SK-N-SH (cell line): ENCODE results near the gene FNDC11. TPM values are rescaled to one million over a fixed set of nuclear protein-coding genes. Genes with fewer than 3 reads are reported as not detected.
"Not testable (repeated sequence)": the region's sequence is repeated elsewhere in the genome, so short reads cannot be mapped to it uniquely, and the experiment has no call there.

ENCODE experiments used
- CTCF ChIA-PET: fragments of 300-600, 350-600 bp; formaldehyde crosslinking; extraction: SDS; loops from one replicate; lab custom pipeline; 2021; lab: Yijun Ruan, JAX
- POLR2A ChIA-PET: fragments of 350-600 bp; sonication (Branson Sonifier 250); formaldehyde crosslinking; extraction: SDS; loops from one replicate; lab custom pipeline; 2020; ENCODE audit warnings: antibody characterized with exemption, inconsistent platforms; lab: Yijun Ruan, JAX
- DNase-seq: peaks from one replicate; pipeline ENCODE4 v3.0.0; 2012
- H2AFZ ChIP-seq: fragments of 200-600 bp; sonication (generic); 2 replicates; pipeline ENCODE4 v1.8.1; 2016; ENCODE audit warnings: antibody characterized with exemption, mild to moderate bottlenecking, low read depth
- H3F3A ChIP-seq: fragments of 200-600 bp; sonication (generic); replicated peaks from 2 replicates; pipeline ENCODE3; 2016; ENCODE audit warnings: antibody characterized with exemption, mild to moderate bottlenecking; ENCODE audit not compliant: insufficient read depth
- H3K27ac ChIP-seq, 2 experiments: fragments of 200-500 bp in 1 of 2; fragments of 200-600 bp in 1 of 2; sonication (Bioruptor generic) in 1 of 2; sonication (generic), shearing (Covaris generic) in 1 of 2; 2 replicates each; pipeline versions ENCODE4 v1.5.1 to v1.6.1; 2014 to 2016; ENCODE audit warnings: low read depth in 2 of 2, inconsistent platforms in 1 of 2, low read length in 1 of 2, mild to moderate bottlenecking in 1 of 2, mixed read lengths in 1 of 2
- H3K27me3 ChIP-seq: fragments of 200-600 bp; sonication (generic), shearing (Covaris generic); 2 replicates; pipeline ENCODE4 v1.6.1; 2016; ENCODE audit warnings: mixed run types; ENCODE audit not compliant: insufficient read depth
- H3K36me3 ChIP-seq, 2 experiments: fragments of 200-500 bp in 1 of 2; fragments of 200-600 bp in 1 of 2; sonication (Bioruptor generic) in 1 of 2; sonication (generic) in 1 of 2; replicated peaks in 1 of 2; 2 replicates each; pipeline versions ENCODE3 to v1.5.1; 2014 to 2016; ENCODE audit warnings: low read length in 1 of 2, mild to moderate bottlenecking in 1 of 2; ENCODE audit not compliant: insufficient read depth in 2 of 2, control insufficient read depth in 1 of 2
- H3K4me1 ChIP-seq, 2 experiments: fragments of 200-500 bp in 1 of 2; fragments of 200-600 bp in 1 of 2; sonication (Bioruptor generic) in 1 of 2; sonication (generic), shearing (Covaris generic) in 1 of 2; 2 replicates each; pipeline versions ENCODE4 v1.5.1 to v1.6.1; 2014 to 2016; ENCODE audit warnings: low read depth in 1 of 2, low read length in 1 of 2, mixed run types in 1 of 2; ENCODE audit not compliant: insufficient read depth in 2 of 2, control insufficient read depth in 1 of 2
- H3K4me2 ChIP-seq: fragments of 200-600 bp; sonication (generic), shearing (Covaris generic); 2 replicates; pipeline ENCODE4 v1.6.1; 2017; ENCODE audit warnings: mixed run types
- H3K4me3 ChIP-seq, 2 experiments: fragments of 200-500 bp in 1 of 2; fragments of 200-600 bp in 1 of 2; sonication (Bioruptor generic) in 1 of 2; sonication (generic), shearing (Covaris generic) in 1 of 2; 2 replicates each; pipeline versions ENCODE4 v1.5.1 to v1.8.1; 2014 to 2016; ENCODE audit warnings: low read depth in 2 of 2, inconsistent platforms in 1 of 2, low read length in 1 of 2, mild to moderate bottlenecking in 1 of 2, mixed read lengths in 1 of 2, moderate library complexity in 1 of 2
- H3K79me2 ChIP-seq: fragments of 200-600 bp; sonication (generic); 2 replicates; pipeline ENCODE4 v1.8.1; 2017; ENCODE audit warnings: mild to moderate bottlenecking; ENCODE audit not compliant: insufficient read depth
- H3K9ac ChIP-seq: fragments of 200-600 bp; sonication (generic); 2 replicates; pipeline ENCODE4 v1.6.1; 2017; ENCODE audit warnings: mixed run types
- H3K9me2 ChIP-seq: fragments of 200-600 bp; sonication (generic); 2 replicates; pipeline ENCODE4 v1.6.1; 2017; ENCODE audit warnings: mixed run types
- H3K9me3 ChIP-seq: fragments of 200-600 bp; sonication (generic); 2 replicates; pipeline ENCODE4 v1.6.1; 2017; ENCODE audit warnings: mixed run types, mild to moderate bottlenecking, moderate library complexity
- H4K20me1 ChIP-seq: fragments of 200-600 bp; sonication (generic); 2 replicates; pipeline ENCODE4 v1.6.1; 2017; ENCODE audit warnings: mild to moderate bottlenecking, mixed run types; ENCODE audit not compliant: insufficient read depth
- CHD2 ChIP-seq: fragments of 150-350 bp; IDR thresholded peaks from 2 replicates; pipeline ENCODE4 v1.6.1; 2018; ENCODE audit warnings: low read length; ENCODE audit not compliant: partially characterized antibody
- EP300 ChIP-seq, 2 experiments: IDR thresholded peaks; 2 replicates each; pipeline versions ENCODE4 v1.4.0 to v1.6.1; 2012; ENCODE audit warnings: borderline replicate concordance in 1 of 2, low read depth in 1 of 2, low read length in 1 of 2
- EZH2phosphoT487 ChIP-seq: fragments of 200-600 bp; sonication (generic); IDR thresholded peaks from 2 replicates; pipeline ENCODE4 v1.6.1; 2017; ENCODE audit warnings: low read depth, mixed run types, mild to moderate bottlenecking, antibody characterized with exemption, moderate library complexity, borderline replicate concordance
- GABPA ChIP-seq: IDR thresholded peaks from 2 replicates; pipeline ENCODE4 v1.4.0; 2012; ENCODE audit warnings: low read depth, mild to moderate bottlenecking
- NRF1 ChIP-seq: IDR thresholded peaks from 2 replicates; pipeline ENCODE4 v1.6.1; 2012; ENCODE audit warnings: low read depth, mild to moderate bottlenecking, low read length
- PBX3 ChIP-seq: IDR thresholded peaks from 2 replicates; pipeline ENCODE4; 2012
- POLR2AphosphoS5 ChIP-seq: IDR thresholded peaks from 2 replicates; pipeline ENCODE4 v1.6.1; 2012; ENCODE audit warnings: low read depth, low read length
- RCOR1 ChIP-seq: fragments of 150-350 bp; IDR thresholded peaks from 2 replicates; pipeline ENCODE4 v1.6.1; 2017; ENCODE audit warnings: antibody characterized with exemption, low read length
- RFX5 ChIP-seq: IDR thresholded peaks from 2 replicates; pipeline ENCODE4 v1.6.1; 2012; ENCODE audit warnings: mild to moderate bottlenecking, improper control_type of control experiment, low read length
- SIN3A ChIP-seq: IDR thresholded peaks from 2 replicates; pipeline ENCODE4 v1.6.1; 2012; ENCODE audit warnings: low read depth, mild to moderate bottlenecking, low read length, moderate library complexity, borderline replicate concordance
- TAF1 ChIP-seq: IDR thresholded peaks from 2 replicates; pipeline ENCODE4 v1.6.1; 2012; ENCODE audit warnings: low read depth, mild to moderate bottlenecking, low read length, moderate library complexity, borderline replicate concordance
- YY1 ChIP-seq: IDR thresholded peaks from 2 replicates; pipeline ENCODE4 v1.4.0; 2012; ENCODE audit warnings: low read depth, mild to moderate bottlenecking
- WGBS: methylation state at CpG from one replicate; pipeline ENCODE4 v1.1.6; 2017; ENCODE audit warnings: low lambda C conversion rate; 5-methylcytosine and 5-hydroxymethylcytosine counted together
- polyA plus RNA-seq, 3 experiments: library from polyadenylated mRNA; depleted of rRNA; stranded (reverse); fragments of >200 nt; gene quantifications; 2 replicates each; pipeline ENCODE4 v1.2.3, GENCODE V29; 2012

FNDC11 gene
- polyA plus RNA-seq, 1 of the 3 experiments (the other 2 are of a cell fraction): 5.5 TPM

- Histone ChIP-seq H3K27ac (no peak overlapping the region), H3K4me3 (no peak overlapping the region), H3K79me2 (no peaks in the 10 kb centered on the region), H2AFZ (no peak overlapping the region), H4K20me1 (no peaks in the 10 kb centered on the region), H3K4me1 (no peaks in the 10 kb centered on the region), H3K27me3 (no peaks in the 10 kb centered on the region), H3K9ac (no peak overlapping the region), H3F3A (no peaks in the 10 kb centered on the region), H3K9me3 (no peaks in the 10 kb centered on the region), H3K4me2 (no peak overlapping the region), H3K36me3 (no peaks in the 10 kb centered on the region), H3K9me2 (no peaks in the 10 kb centered on the region)
- TF ChIP-seq RCOR1: no peak
- WGBS: 74% methylated on average over 9 of the region's 9 CpGs
- ChIA-PET POLR2A (no interaction called here), CTCF (interaction anchor here (2.0 kb wide), 2 partner anchors 12 to 13 kb away, joined by 5 to 9 read pairs; partner anchors contain the start of gene PPDPF)
- DNase-seq: no peak
These were observed 44.8 kb upstream of the FNDC11 start for GRCh38 chr20:63509088-63509564.

DNA sequence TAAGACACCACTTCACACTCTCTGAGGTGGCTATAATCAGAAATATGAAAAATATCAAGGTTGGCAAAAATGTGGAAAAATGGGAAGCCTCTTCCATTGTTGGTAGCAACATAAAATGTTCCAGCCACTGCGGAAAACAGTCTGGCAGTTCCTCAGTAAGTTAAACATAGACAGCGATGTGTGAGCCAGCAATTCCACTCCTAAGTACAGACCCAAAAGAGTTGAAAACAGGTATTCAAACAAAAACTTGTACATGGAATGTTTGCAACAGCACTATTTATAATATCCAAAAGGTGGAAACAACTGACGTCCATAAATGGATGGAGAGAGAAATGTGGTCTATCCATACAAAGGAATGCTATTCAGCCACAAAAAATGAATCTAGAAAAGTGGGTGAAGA, 40.8 kb upstream of the FNDC11 start:
- Histone ChIP-seq H3K9me2 (no peaks in the 10 kb centered on the region), H3K4me2 (no peak overlapping the region), H3K36me3 (no peaks in the 10 kb centered on the region), H2AFZ (no peak overlapping the region), H3F3A (no peaks in the 10 kb centered on the region), H3K27ac (no peak overlapping the region), H4K20me1 (no peaks in the 10 kb centered on the region), H3K27me3 (no peaks in the 10 kb centered on the region)
- 85% methylated on average over 3 of the region's 3 CpGs for WGBS
- ChIA-PET POLR2A (no interaction called here), CTCF (interaction anchor here (1.2 kb wide), 1 partner anchor 9 kb away, joined by 3 read pairs; no protein-coding TSS in a partner anchor)
- TF ChIP-seq SIN3A (no peak), PBX3 (no peak), RFX5 (no peak), POLR2AphosphoS5 (no peak), RCOR1 (no peak), EP300 (IDR thresholded peaks at IDR 0.05; ENCODE audit: borderline replicate concordance in 1 of 2, low read depth in 1 of 2, low read length in 1 of 2) (no peak), GABPA (no peak), CHD2 (no peak), EZH2phosphoT487 (no peak), NRF1 (no peak), TAF1 (no peak), YY1 (no peak)
- TF ChIP-seq, all 33 proteins: peak for 0
- Histone ChIP-seq H3K79me2 (no peaks in the 10 kb centered on the region), H3K4me1 (peaks cover 0 to 2% of the 10 kb centered on the region in 2 experiments; a peak in 1 of 4 replicates), H3K4me3 (no peak overlapping the region), H3K9me3 (no peaks in the 10 kb centered on the region), H3K9ac (no peak overlapping the region)
- no peak for DNase-seq

DNA sequence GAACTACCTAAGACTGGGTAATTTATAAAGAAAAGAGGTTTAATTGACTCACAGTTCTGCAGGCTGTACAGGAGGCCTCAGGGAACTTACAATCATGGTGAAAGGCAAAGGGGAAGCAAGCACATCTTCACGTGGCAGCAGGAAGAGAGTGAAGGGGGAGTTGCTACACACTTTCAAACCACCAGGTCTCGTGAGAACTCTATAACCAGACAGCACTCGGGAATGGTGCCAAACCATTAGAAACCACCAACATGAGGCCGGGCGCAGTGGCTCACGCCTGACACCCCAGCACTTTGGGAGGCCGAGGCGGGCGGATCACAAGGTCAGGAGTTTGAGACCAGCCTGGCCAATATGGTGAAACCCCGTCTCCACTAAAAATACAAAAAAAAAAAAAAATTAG, 39.4 kb upstream of the FNDC11 start:
- H3F3A ChIP-seq, H3K4me2 ChIP-seq, DNase-seq, H2AFZ ChIP-seq, POLR2A ChIA-PET, H3K27me3 ChIP-seq, H3K27ac ChIP-seq, H3K9me2 ChIP-seq, H3K9ac ChIP-seq, H3K79me2 ChIP-seq, H3K9me3 ChIP-seq, H3K36me3 ChIP-seq, CTCF ChIA-PET, H4K20me1 ChIP-seq, H3K4me3 ChIP-seq: not testable (repeated sequence)
- WGBS: 86% methylated on average over 8 of the region's 10 CpGs
- H3K4me1 ChIP-seq: peaks cover 0 to 11% of the 10 kb centered on the region in 2 experiments; a peak in 1 of 4 replicates
